A673 (cell line): Measurements from ENCODE around the gene USP16. TPM values are rescaled to one million over a fixed set of nuclear protein-coding genes. Genes with fewer than 3 reads are reported as not detected.
A peak's percentile ranks its signal among the peaks of the same experiment; 100 is the strongest.

Experiments used
- BruUV-seq: library from RNA; stranded (reverse); fragments of 400-500 nt; replicated peaks from 2 replicates; lab custom pipeline; 2021; lab: Mats Ljungman, UMichigan
- CTCF ChIA-PET: fragments of 300-600 bp; sonication (Branson Sonifier 250); formaldehyde crosslinking; loops from one replicate; lab custom pipeline; 2022; ENCODE audit warnings: antibody characterized with exemption; lab: Charles Lee
- POLR2A ChIA-PET: fragments of 300-600 bp; sonication (Branson Sonifier 250); formaldehyde crosslinking; loops from one replicate; lab custom pipeline; 2022; ENCODE audit warnings: antibody characterized with exemption; ENCODE audit not compliant: low non-redundant PET; lab: Charles Lee
- DNase-seq: peaks from one replicate; pipeline ENCODE4 v3.0.0-alpha.2; 2015; ENCODE audit warnings: low spot score
- H3K27ac ChIP-seq: fragments of 200-600 bp; sonication (generic); 2 replicates; pipeline ENCODE4 v1.5.1; 2016; ENCODE audit warnings: mixed run types, low read depth, mild to moderate bottlenecking, mixed read lengths, antibody characterized with exemption, low read length; ENCODE audit not compliant: poor library complexity, severe bottlenecking
- H3K27me3 ChIP-seq: fragments of 200-600 bp; sonication (generic); replicated peaks from 2 replicates; pipeline ENCODE4 v1.6.1; 2017; ENCODE audit warnings: mixed run types, low read depth, mild to moderate bottlenecking, mixed read lengths, antibody characterized with exemption, low read length; ENCODE audit not compliant: insufficient read depth, poor library complexity
- H3K36me3 ChIP-seq: fragments of 200-600 bp; sonication (generic); 2 replicates; pipeline ENCODE4 v1.6.1; 2016; ENCODE audit warnings: mixed run types, mild to moderate bottlenecking, mixed read lengths, antibody characterized with exemption, low read length; ENCODE audit not compliant: insufficient read depth, poor library complexity, severe bottlenecking
- H3K4me1 ChIP-seq: fragments of 200-600 bp; sonication (generic); 2 replicates; pipeline ENCODE4 v1.6.1; 2017; ENCODE audit warnings: mixed run types, mild to moderate bottlenecking, mixed read lengths, antibody characterized with exemption, low read length; ENCODE audit not compliant: insufficient read depth, poor library complexity, severe bottlenecking
- H3K4me3 ChIP-seq: fragments of 200-600 bp; sonication (generic); 2 replicates; pipeline ENCODE4 v1.5.1; 2016; ENCODE audit warnings: low read depth, mixed run types, mild to moderate bottlenecking, mixed read lengths, low read length; ENCODE audit not compliant: poor library complexity, severe bottlenecking
- H3K9me3 ChIP-seq: fragments of 200-600 bp; sonication (generic); 2 replicates; pipeline ENCODE4 v1.6.1; 2016; ENCODE audit warnings: mixed run types, low read depth, mild to moderate bottlenecking, mixed read lengths, antibody characterized with exemption, low read length; ENCODE audit not compliant: poor library complexity, severe bottlenecking
- EZH2 ChIP-seq: fragments of 200-600 bp; sonication (generic); IDR thresholded peaks from 2 replicates; pipeline ENCODE4 v1.6.1; 2017; ENCODE audit warnings: borderline replicate concordance, low read depth, mild to moderate bottlenecking, mixed read lengths, antibody characterized with exemption, low read length; ENCODE audit not compliant: poor library complexity, severe bottlenecking
- intact Hi-C: fragments of 100-400 bp; cut with micrococcal nuclease; formaldehyde crosslinking; loops from one replicate; pipeline ENCODE4 v1.10.0; 2022; ENCODE audit not compliant: unreplicated experiment
- total RNA-seq: library from RNA; stranded (reverse); gene quantifications from 2 replicates; pipeline ENCODE4 v1.2.3, GENCODE V29; 2021
- TF ChIP-seq, protein P1 (sequence below): fragments of 300-800, 200-600 bp; sonication (generic); conservative IDR thresholded peaks from 2 replicates; pipeline ENCODE4 v1.5.1; 2017; ENCODE audit warnings: low read depth, mild to moderate bottlenecking, antibody characterized with exemption, low read length, moderate library complexity, mixed read lengths

Gene USP16
- total RNA-seq, 1 experiment from 2014 or later: 40.6 TPM

DNA sequence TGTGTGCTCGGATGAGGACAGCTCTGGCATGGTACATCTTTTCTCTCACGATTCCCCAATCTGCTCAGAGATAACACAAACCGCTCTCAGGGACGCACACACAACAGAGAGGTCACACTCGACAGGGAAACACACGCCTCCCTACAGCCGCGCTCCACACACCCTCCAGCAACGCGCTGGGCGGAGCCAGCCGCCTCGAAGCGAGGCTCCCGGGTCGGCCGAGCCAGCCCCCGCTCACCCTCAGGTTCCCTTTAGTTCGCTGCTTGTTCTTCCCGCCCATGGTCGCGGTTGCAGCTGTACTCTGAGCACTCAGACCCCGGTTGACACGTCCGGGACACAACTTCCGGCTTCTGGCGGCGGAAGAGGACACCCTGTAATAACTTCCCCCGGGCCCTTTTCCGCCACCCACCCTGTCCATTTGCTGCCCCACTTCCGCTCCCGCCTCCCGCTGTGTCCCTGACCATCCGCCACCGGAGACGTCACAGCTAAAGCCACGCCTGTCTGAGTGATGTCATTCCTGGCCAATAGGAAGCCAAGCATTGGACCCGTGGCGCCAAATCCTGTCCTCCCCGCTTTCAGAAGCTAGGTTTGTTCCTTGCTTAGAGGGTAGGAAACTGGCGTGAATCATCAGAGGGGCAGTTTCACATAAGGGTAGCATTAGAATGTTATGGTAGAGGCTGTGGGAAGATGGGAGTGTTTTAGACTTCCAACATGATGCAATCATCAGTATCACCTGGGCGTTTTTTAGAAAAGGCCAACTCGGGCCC, 31.8 kb upstream of the USP16 start, which contains the start of gene LTN1:
LTN1 (minus strand) TSS at position 352 of the 767 bp plus-strand sequence; CDS start at position 280, 72 bp downstream.
- Histone ChIP-seq H3K4me1 (no peaks in the 10 kb centered on the region), H3K4me3 (peak within 1 kb of the TSS; percentile 68), H3K27ac (peak within 1 kb of the TSS; percentile 74), H3K9me3 (no peaks in the 10 kb centered on the region), H3K27me3 (no peaks in the 10 kb centered on the region), H3K36me3 (no peaks in the 10 kb centered on the region)
- BruUV-seq: no TSS peak
- POLR2A ChIA-PET: interaction anchor here (0.6 to 1.3 kb wide), 3 partner anchors 8 to 1040 kb away, joined by 3 to 8 read pairs (median 3); no protein-coding TSS in a partner anchor
- CTCF ChIA-PET: no interaction called here
- TF ChIP-seq, protein P1, sequence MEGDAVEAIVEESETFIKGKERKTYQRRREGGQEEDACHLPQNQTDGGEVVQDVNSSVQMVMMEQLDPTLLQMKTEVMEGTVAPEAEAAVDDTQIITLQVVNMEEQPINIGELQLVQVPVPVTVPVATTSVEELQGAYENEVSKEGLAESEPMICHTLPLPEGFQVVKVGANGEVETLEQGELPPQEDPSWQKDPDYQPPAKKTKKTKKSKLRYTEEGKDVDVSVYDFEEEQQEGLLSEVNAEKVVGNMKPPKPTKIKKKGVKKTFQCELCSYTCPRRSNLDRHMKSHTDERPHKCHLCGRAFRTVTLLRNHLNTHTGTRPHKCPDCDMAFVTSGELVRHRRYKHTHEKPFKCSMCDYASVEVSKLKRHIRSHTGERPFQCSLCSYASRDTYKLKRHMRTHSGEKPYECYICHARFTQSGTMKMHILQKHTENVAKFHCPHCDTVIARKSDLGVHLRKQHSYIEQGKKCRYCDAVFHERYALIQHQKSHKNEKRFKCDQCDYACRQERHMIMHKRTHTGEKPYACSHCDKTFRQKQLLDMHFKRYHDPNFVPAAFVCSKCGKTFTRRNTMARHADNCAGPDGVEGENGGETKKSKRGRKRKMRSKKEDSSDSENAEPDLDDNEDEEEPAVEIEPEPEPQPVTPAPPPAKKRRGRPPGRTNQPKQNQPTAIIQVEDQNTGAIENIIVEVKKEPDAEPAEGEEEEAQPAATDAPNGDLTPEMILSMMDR: no peak
- no peak for TF ChIP-seq EZH2
- intact Hi-C loops: no loop called here
- peak; percentile 99 for DNase-seq

DNA sequence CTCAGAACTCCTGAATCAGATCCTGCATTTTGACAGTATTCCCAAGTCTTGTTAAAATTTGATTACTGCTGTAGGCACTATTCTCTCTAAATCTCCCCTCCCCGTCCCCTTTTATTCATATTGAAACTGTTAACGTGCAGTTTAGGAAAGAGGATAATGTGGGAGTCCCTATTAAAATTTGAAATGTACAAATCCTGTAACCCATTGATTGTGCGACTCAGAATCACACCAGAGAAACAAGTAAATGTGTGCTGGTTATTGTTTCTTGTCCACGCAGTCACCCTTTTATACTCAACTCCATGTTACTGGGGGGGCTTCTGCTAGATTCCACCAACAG, 31.2 kb upstream of the USP16 start:
- Histone ChIP-seq H3K4me3 (peak overlapping the region; percentile 68), H3K9me3 (no peaks in the 10 kb centered on the region), H3K27ac (peak overlapping the region; percentile 74), H3K36me3 (no peaks in the 10 kb centered on the region), H3K27me3 (no peaks in the 10 kb centered on the region), H3K4me1 (no peaks in the 10 kb centered on the region)
- no peak for TF ChIP-seq EZH2
- TF ChIP-seq, protein P1: no peak
- TSS peak; percentile 100 for BruUV-seq
- intact Hi-C loops: no loop called here
- ChIA-PET CTCF (no interaction called here), POLR2A (interaction anchor here (1.3 kb wide), 1 partner anchor 10 kb away, joined by 8 read pairs; no protein-coding TSS in a partner anchor)
- no peak for DNase-seq

- intact Hi-C loops: no loop called here
- CTCF ChIA-PET: interaction anchor here (0.6 kb wide), 1 partner anchor 374 kb away, joined by 3 read pairs; no protein-coding TSS in a partner anchor
- no TSS peak for BruUV-seq
- peak; percentile 98 for DNase-seq
- H3K27me3 ChIP-seq: no peaks in the 10 kb centered on the region
- H3K4me3 ChIP-seq: peak overlapping the region; percentile 60
- peak overlapping the region; percentile 85 for H3K27ac ChIP-seq
- H3K9me3 ChIP-seq: no peaks in the 10 kb centered on the region
- peaks cover 6% of the 10 kb centered on the region for H3K4me1 ChIP-seq
- POLR2A ChIA-PET: interaction anchor here (0.6 to 1.5 kb wide), 4 partner anchors 10 to 192 kb away, joined by 3 to 8 read pairs (median 4); partner anchors contain the start of genes LTN1 and USP16
- TF ChIP-seq, protein P1: no peak
- TF ChIP-seq EZH2: no peak
- H3K36me3 ChIP-seq: peaks cover 4% of the 10 kb centered on the region
Observed at GRCh38 chr21:29002442-29003144, 21.9 kb upstream of the USP16 start.
